Endothelial cell of umbilical vein (primary cell): ENCODE data around the gene LMX1A. TPM values are rescaled to one million over a fixed set of nuclear protein-coding genes. Genes with fewer than 3 reads are reported as not detected.

Experiments used
- BruUV-seq: library from RNA; stranded (reverse); fragments of 400-500 nt; replicated peaks from 2 replicates; lab custom pipeline; 2021; lab: Mats Ljungman, UMichigan
- CTCF ChIA-PET: fragments of 300-600, 350-600 bp; sonication (Branson Sonifier 250); formaldehyde crosslinking; loops from one replicate; lab custom pipeline; 2021; ENCODE audit warnings: antibody characterized with exemption, inconsistent platforms; lab: Charles Lee
- POLR2A ChIA-PET: fragments of 300-600, 350-600 bp; sonication (Branson Sonifier 250); formaldehyde crosslinking; loops from one replicate; lab custom pipeline; 2021; ENCODE audit warnings: antibody characterized with exemption, inconsistent platforms; lab: Charles Lee
- DNase-seq: peaks from one replicate; pipeline ENCODE4 v3.0.0-alpha.2; 2011; ENCODE audit warnings: low read depth, low spot score
- FAIRE-seq: peaks from 2 replicates; lab custom pipeline; 2011; peaks lifted over from hg19 to GRCh38; lab: Jason Lieb, UNC
- H2AFZ ChIP-seq: 2 replicates; pipeline ENCODE4 v1.6.0; 2012; ENCODE audit warnings: low read depth, low read length, control low read depth, inconsistent platforms
- H3K27ac ChIP-seq: 2 replicates; pipeline ENCODE4 v1.5.1; 2011; ENCODE audit warnings: low read depth, mild to moderate bottlenecking, control low read depth, low read length, moderate library complexity; ENCODE audit not compliant: insufficient read depth
- H3K27me3 ChIP-seq, 2 experiments: 2 replicates each; pipeline versions ENCODE4 v1.6.0 to v1.6.1; 2011; ENCODE audit warnings: low read length in 2 of 2, mixed read lengths in 1 of 2; ENCODE audit not compliant: control insufficient read depth in 2 of 2, insufficient read depth in 2 of 2
- H3K36me3 ChIP-seq, 2 experiments: 2 replicates in 1 of 2; 3 replicates in 1 of 2; pipeline ENCODE4 v1.5.1; 2011; ENCODE audit warnings: low read length in 2 of 2, mild to moderate bottlenecking in 1 of 2, moderate library complexity in 1 of 2; ENCODE audit not compliant: control insufficient read depth in 2 of 2, insufficient read depth in 2 of 2; ENCODE audit errors: extremely low read depth in 1 of 2
- H3K4me1 ChIP-seq: 3 replicates; pipeline ENCODE4 v1.5.1; 2011; ENCODE audit warnings: mild to moderate bottlenecking, low read length; ENCODE audit not compliant: control insufficient read depth, insufficient read depth; ENCODE audit errors: extremely low read depth
- H3K4me2 ChIP-seq: 2 replicates; pipeline ENCODE4 v1.6.1; 2011; ENCODE audit warnings: low read length, control low read depth, mixed read lengths; ENCODE audit not compliant: insufficient read depth
- H3K4me3 ChIP-seq, 3 experiments: fragments of 200-600 bp in 1 of 3; sonication (generic), shearing (Covaris generic) in 1 of 3; replicated peaks in 1 of 3; 2 replicates each; pipeline ENCODE4 v1.5.1; 2011 to 2016; ENCODE audit warnings: control low read depth in 3 of 3, low read length in 3 of 3, mild to moderate bottlenecking in 2 of 3, inconsistent platforms in 1 of 3, low read depth in 1 of 3, moderate library complexity in 1 of 3; ENCODE audit not compliant: insufficient read depth in 1 of 3
- H3K79me2 ChIP-seq: 2 replicates; pipeline ENCODE4 v1.6.0; 2012; ENCODE audit warnings: low read length, inconsistent platforms; ENCODE audit not compliant: control insufficient read depth, insufficient read depth
- H3K9ac ChIP-seq: replicated peaks from 2 replicates; pipeline ENCODE3; 2011; ENCODE audit warnings: low read length, control low read depth; ENCODE audit not compliant: insufficient read depth; ENCODE audit errors: extremely low read depth
- H3K9me1 ChIP-seq: replicated peaks from 3 replicates; pipeline ENCODE4 v1.6.0; 2011; ENCODE audit warnings: mild to moderate bottlenecking, low read length; ENCODE audit not compliant: control insufficient read depth, insufficient read depth; ENCODE audit errors: extremely low read depth
- H3K9me3 ChIP-seq: replicated peaks from 2 replicates; pipeline ENCODE4 v1.5.1; 2012; ENCODE audit warnings: low read length, inconsistent platforms; ENCODE audit not compliant: control insufficient read depth, insufficient read depth
- H4K20me1 ChIP-seq: replicated peaks from 2 replicates; pipeline ENCODE3; 2011; ENCODE audit warnings: mild to moderate bottlenecking, low read length; ENCODE audit not compliant: control insufficient read depth, insufficient read depth; ENCODE audit errors: extremely low read depth
- EZH2 ChIP-seq: IDR thresholded peaks from 2 replicates; pipeline ENCODE4 v1.6.1; 2012; ENCODE audit warnings: borderline replicate concordance, low read depth, mild to moderate bottlenecking, moderate library complexity, low read length, inconsistent platforms; ENCODE audit not compliant: severe bottlenecking
- FOS ChIP-seq: IDR thresholded peaks from 2 replicates; pipeline ENCODE4 v1.6.1; 2011; ENCODE audit warnings: mild to moderate bottlenecking, low read length, moderate library complexity, borderline replicate concordance; ENCODE audit not compliant: insufficient read depth
- GATA2 ChIP-seq: IDR thresholded peaks from 2 replicates; pipeline ENCODE4 v1.7.0; 2011; ENCODE audit warnings: low read depth, mild to moderate bottlenecking, moderate library complexity, mixed read lengths, low read length; ENCODE audit not compliant: insufficient read length, insufficient read depth
- JUN ChIP-seq: IDR thresholded peaks from 2 replicates; pipeline ENCODE4 v1.6.1; 2011; ENCODE audit warnings: borderline replicate concordance, low read depth; ENCODE audit not compliant: insufficient read length, insufficient read depth
- MYC ChIP-seq: IDR thresholded peaks from one replicate; pipeline ENCODE4 v1.6.1; 2011; ENCODE audit warnings: mild to moderate bottlenecking, low read depth, low read length
- POLR2A ChIP-seq: IDR thresholded peaks from 2 replicates; pipeline ENCODE4 v1.6.1; 2012; ENCODE audit warnings: low read depth, mild to moderate bottlenecking, control low read depth, low read length
- POLR2AphosphoS5 ChIP-seq: IDR thresholded peaks from 2 replicates; pipeline ENCODE4 v1.6.1; 2012; ENCODE audit warnings: low read depth, mild to moderate bottlenecking, control low read depth, low read length, moderate library complexity; ENCODE audit not compliant: insufficient read depth
- dilution Hi-C: fragments of 300-500 bp; cut with MboI; formaldehyde crosslinking; loops from one replicate; pipeline ENCODE4 v1.15.0; 2019; ENCODE audit warnings: low sequenced_read_pairs; ENCODE audit not compliant: extremely low pct_ligation_motif_present
- intact Hi-C: fragments of 100-400 bp; cut with micrococcal nuclease; formaldehyde crosslinking; loops from one replicate; pipeline ENCODE4 v1.10.0; 2022
- polyA plus RNA-seq, 4 experiments: library from polyadenylated mRNA; depleted of rRNA in 3 of 4; stranded (reverse) in 3 of 4; unstranded in 1 of 4; fragments of >200 nt; gene quantifications; 2 replicates each; pipeline versions ENCODE4 v1.2.1 to v1.2.3, GENCODE V29; 2011 to 2012; ENCODE audit warnings: missing spikeins in 1 of 4
- total RNA-seq: library from RNA; stranded (reverse); gene quantifications from 2 replicates; pipeline ENCODE4 v1.2.3, GENCODE V29; 2021
- TF ChIP-seq, protein P1 (sequence below): IDR thresholded peaks from 2 replicates; pipeline ENCODE4 v1.6.1; 2011; ENCODE audit not compliant: insufficient read depth, insufficient read length
- TF ChIP-seq, protein P2 (sequence below), 2 donors: IDR thresholded peaks; 1 replicate in 1 of 2; 2 replicates in 1 of 2; pipeline ENCODE4 v1.5.1; 2011; ENCODE audit warnings: low read length in 2 of 2, mild to moderate bottlenecking in 2 of 2, moderate library complexity in 2 of 2, control low read depth in 1 of 2, inconsistent platforms in 1 of 2, low read depth in 1 of 2; ENCODE audit not compliant: insufficient read depth in 1 of 2; ENCODE audit errors: extremely low read depth in 1 of 2

The LMX1A gene
- total and polyA plus RNA-seq, 2 donors (not counting 3 experiments of a cell fraction or from before 2014, with no cell fraction given), result not detected

DNA sequence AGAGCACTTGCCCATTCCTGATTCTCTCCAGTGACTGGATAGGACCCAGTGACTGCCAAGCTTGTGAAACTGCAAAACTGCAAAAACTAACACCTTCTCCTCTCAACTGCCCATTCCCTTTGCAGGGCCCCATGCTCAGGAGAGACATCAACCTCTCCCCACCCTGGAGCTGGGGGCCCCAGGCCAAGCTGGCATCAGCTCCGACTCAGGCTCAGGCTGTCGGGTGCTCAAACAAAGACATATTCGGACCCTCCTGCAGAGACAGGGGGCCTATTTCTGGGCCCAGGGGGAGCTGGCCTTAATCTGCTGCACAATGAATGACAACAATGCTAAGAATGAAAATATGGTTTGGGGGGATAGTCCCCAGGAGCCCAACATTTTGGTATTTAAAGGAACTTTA is 11.8 kb downstream of the LMX1A start:
- Histone ChIP-seq H3K27me3 (peaks cover 20 to 31% of the 10 kb centered on the region in 2 experiments), H3K9me3 (no peaks in the 10 kb centered on the region), H2AFZ (no peak overlapping the region), H3K4me2 (no peak overlapping the region), H3K27ac (no peak overlapping the region), H3K4me3 (no peak overlapping the region), H4K20me1 (no peaks in the 10 kb centered on the region), H3K4me1 (no peaks in the 10 kb centered on the region), H3K79me2 (no peaks in the 10 kb centered on the region), H3K9ac (no peak overlapping the region), H3K36me3 (no peaks in the 10 kb centered on the region), H3K9me1 (no peaks in the 10 kb centered on the region)
- DNase-seq (no peak), FAIRE-seq (no peak)
- dilution Hi-C loops, result no loop called here
- TF ChIP-seq EZH2, result no peak
- TF ChIP-seq, protein P1, sequence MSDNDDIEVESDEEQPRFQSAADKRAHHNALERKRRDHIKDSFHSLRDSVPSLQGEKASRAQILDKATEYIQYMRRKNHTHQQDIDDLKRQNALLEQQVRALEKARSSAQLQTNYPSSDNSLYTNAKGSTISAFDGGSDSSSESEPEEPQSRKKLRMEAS, result no peak
- TF ChIP-seq POLR2A, result no peak
- no peak for TF ChIP-seq POLR2AphosphoS5
- no peak for TF ChIP-seq MYC
- no peak for TF ChIP-seq GATA2
- no peak for TF ChIP-seq JUN
- TF ChIP-seq, protein P2, sequence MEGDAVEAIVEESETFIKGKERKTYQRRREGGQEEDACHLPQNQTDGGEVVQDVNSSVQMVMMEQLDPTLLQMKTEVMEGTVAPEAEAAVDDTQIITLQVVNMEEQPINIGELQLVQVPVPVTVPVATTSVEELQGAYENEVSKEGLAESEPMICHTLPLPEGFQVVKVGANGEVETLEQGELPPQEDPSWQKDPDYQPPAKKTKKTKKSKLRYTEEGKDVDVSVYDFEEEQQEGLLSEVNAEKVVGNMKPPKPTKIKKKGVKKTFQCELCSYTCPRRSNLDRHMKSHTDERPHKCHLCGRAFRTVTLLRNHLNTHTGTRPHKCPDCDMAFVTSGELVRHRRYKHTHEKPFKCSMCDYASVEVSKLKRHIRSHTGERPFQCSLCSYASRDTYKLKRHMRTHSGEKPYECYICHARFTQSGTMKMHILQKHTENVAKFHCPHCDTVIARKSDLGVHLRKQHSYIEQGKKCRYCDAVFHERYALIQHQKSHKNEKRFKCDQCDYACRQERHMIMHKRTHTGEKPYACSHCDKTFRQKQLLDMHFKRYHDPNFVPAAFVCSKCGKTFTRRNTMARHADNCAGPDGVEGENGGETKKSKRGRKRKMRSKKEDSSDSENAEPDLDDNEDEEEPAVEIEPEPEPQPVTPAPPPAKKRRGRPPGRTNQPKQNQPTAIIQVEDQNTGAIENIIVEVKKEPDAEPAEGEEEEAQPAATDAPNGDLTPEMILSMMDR (IDR thresholded peaks at IDR 0.05; ENCODE audit: extremely low read depth in 1 of 2, insufficient read depth in 1 of 2, low read depth in 1 of 2, low read length in 2 of 2), result no peak
- no peak for TF ChIP-seq FOS
- CTCF ChIA-PET, result interaction anchor here (1.5 to 2.2 kb wide), 2 partner anchors 23 to 24 kb away, joined by 6 read pairs; no protein-coding TSS in a partner anchor
- intact Hi-C loops, result no loop called here
- POLR2A ChIA-PET, result no interaction called here
- no TSS peak for BruUV-seq
